ENCODE data around the gene TRPC4. TPM values are rescaled to one million over a fixed set of nuclear protein-coding genes. Genes with fewer than 3 reads are reported as not detected.

The TRPC4 gene
- total and polyA plus RNA-seq, 2 donors (not counting 1 experiment from before 2014, with no cell fraction given): 1.7 to 30.7 TPM

- no peak for DNase-seq (ENCODE audit: low read depth in 2 of 2)
- no peak for TF ChIP-seq CTCF (conservative IDR thresholded peaks at IDR 0.05 in 1 of 2, IDR thresholded peaks at IDR 0.05 in 1 of 2; ENCODE audit: low read depth in 1 of 2, low read length in 2 of 2)
- TF ChIP-seq EZH2 (IDR thresholded peaks at IDR 0.05; ENCODE audit: low read length, missing control alignments): no peak
- Histone ChIP-seq H4K20me1 (ENCODE audit: control insufficient read depth, extremely low read depth, insufficient read depth, low read length) (no peaks in the 10 kb centered on the region), H3K4me2 (ENCODE audit: extremely low read depth, insufficient read depth, low read length) (no peak overlapping the region), H3K36me3 (ENCODE audit: control insufficient read depth, insufficient read depth, low read length) (no peaks in the 10 kb centered on the region), H3K27ac (ENCODE audit: insufficient read depth, low read length) (no peak overlapping the region), H3K9ac (ENCODE audit: insufficient read depth, low read length) (no peak overlapping the region), H2AFZ (ENCODE audit: low read length) (no peak overlapping the region), H3K79me2 (ENCODE audit: control insufficient read depth, insufficient read depth, low read length) (no peaks in the 10 kb centered on the region), H3K4me1 (ENCODE audit: control insufficient read depth, extremely low read depth, insufficient read depth, low read length) (no peaks in the 10 kb centered on the region), H3K9me3 (ENCODE audit: control insufficient read depth, insufficient read depth, low read depth, low read length) (no peaks in the 10 kb centered on the region), H3K4me3 (replicated peaks in 1 of 4; ENCODE audit: control extremely low read depth in 1 of 4, insufficient read depth in 1 of 4, low read depth in 3 of 4, low read length in 4 of 4) (no peak overlapping the region), H3K27me3 (ENCODE audit: control insufficient read depth, insufficient read depth, low read length) (no peaks in the 10 kb centered on the region)
Measured at GRCh38 chr13:37709318-37709717, 160.3 kb downstream of the TRPC4 start.

- no peak overlapping the region for H3K9ac ChIP-seq (ENCODE audit: insufficient read depth, low read length)
- H3K79me2 ChIP-seq (ENCODE audit: control insufficient read depth, insufficient read depth, low read length): no peaks in the 10 kb centered on the region
- H4K20me1 ChIP-seq (ENCODE audit: control insufficient read depth, extremely low read depth, insufficient read depth, low read length): no peaks in the 10 kb centered on the region
- no peak overlapping the region for H3K4me2 ChIP-seq (ENCODE audit: extremely low read depth, insufficient read depth, low read length)
- no peak overlapping the region for H3K27ac ChIP-seq (ENCODE audit: insufficient read depth, low read length)
- DNase-seq (ENCODE audit: low read depth in 2 of 2): no peak
- H3K4me3 ChIP-seq (replicated peaks in 1 of 4; ENCODE audit: control extremely low read depth in 1 of 4, insufficient read depth in 1 of 4, low read depth in 3 of 4, low read length in 4 of 4): no peak overlapping the region
- no peak overlapping the region for H2AFZ ChIP-seq (ENCODE audit: low read length)
- TF ChIP-seq CTCF (conservative IDR thresholded peaks at IDR 0.05 in 1 of 2, IDR thresholded peaks at IDR 0.05 in 1 of 2; ENCODE audit: low read depth in 1 of 2, low read length in 2 of 2) (no peak), EZH2 (IDR thresholded peaks at IDR 0.05; ENCODE audit: low read length, missing control alignments) (no peak)
- no peaks in the 10 kb centered on the region for H3K36me3 ChIP-seq (ENCODE audit: control insufficient read depth, insufficient read depth, low read length)
- no peaks in the 10 kb centered on the region for H3K27me3 ChIP-seq (ENCODE audit: control insufficient read depth, insufficient read depth, low read length)
- H3K4me1 ChIP-seq (ENCODE audit: control insufficient read depth, extremely low read depth, insufficient read depth, low read length): no peaks in the 10 kb centered on the region
- no peaks in the 10 kb centered on the region for H3K9me3 ChIP-seq (ENCODE audit: control insufficient read depth, insufficient read depth, low read depth, low read length)
Measured at GRCh38 chr13:37707739-37708500, 161.7 kb downstream of the TRPC4 start.

- no peak for DNase-seq (ENCODE audit: low read depth in 2 of 2)
- Histone ChIP-seq H3K79me2 (ENCODE audit: control insufficient read depth, insufficient read depth, low read length) (no peaks in the 10 kb centered on the region), H3K27ac (ENCODE audit: insufficient read depth, low read length) (no peak overlapping the region), H3K4me3 (replicated peaks in 1 of 4; ENCODE audit: control extremely low read depth in 1 of 4, insufficient read depth in 1 of 4, low read depth in 3 of 4, low read length in 4 of 4) (no peak overlapping the region), H3K27me3 (ENCODE audit: control insufficient read depth, insufficient read depth, low read length) (no peaks in the 10 kb centered on the region), H2AFZ (ENCODE audit: low read length) (no peak overlapping the region), H3K36me3 (ENCODE audit: control insufficient read depth, insufficient read depth, low read length) (no peaks in the 10 kb centered on the region), H3K4me1 (ENCODE audit: control insufficient read depth, extremely low read depth, insufficient read depth, low read length) (peaks cover 3% of the 10 kb centered on the region), H3K4me2 (ENCODE audit: extremely low read depth, insufficient read depth, low read length) (no peak overlapping the region), H3K9ac (ENCODE audit: insufficient read depth, low read length) (no peak overlapping the region), H3K9me3 (ENCODE audit: control insufficient read depth, insufficient read depth, low read depth, low read length) (no peaks in the 10 kb centered on the region), H4K20me1 (ENCODE audit: control insufficient read depth, extremely low read depth, insufficient read depth, low read length) (no peaks in the 10 kb centered on the region)
- TF ChIP-seq CTCF (conservative IDR thresholded peaks at IDR 0.05 in 1 of 2, IDR thresholded peaks at IDR 0.05 in 1 of 2; ENCODE audit: low read depth in 1 of 2, low read length in 2 of 2) (no peak), EZH2 (IDR thresholded peaks at IDR 0.05; ENCODE audit: low read length, missing control alignments) (no peak)
Measured at GRCh38 chr13:37706041-37706440, 163.5 kb downstream of the TRPC4 start.

All from fibroblast of lung (primary cell).